Measurements from ENCODE around the gene RALGDS. TPM values are rescaled to one million over a fixed set of nuclear protein-coding genes. Genes with fewer than 3 reads are reported as not detected.

Gene RALGDS
- total RNA-seq, 1 donor from 2014 or later = 64.8 TPM

GRCh38 chr9:133104718-133105460 lies 16.2 kb downstream of the RALGDS start:
- Mint-ChIP-seq H3K27ac (no peak overlapping the region), H3K36me3 (peaks cover 15% of the 10 kb centered on the region), H3K4me1 (ENCODE audit: unreplicated experiment) (no peaks in the 10 kb centered on the region), H3K4me3 (no peak overlapping the region), H3K9me3 (no peaks in the 10 kb centered on the region), H3K27me3 (no peaks in the 10 kb centered on the region)
- TF ChIP-seq CTCF (conservative IDR thresholded peaks at IDR 0.05) = no peak
- no peak for DNase-seq (ENCODE audit: extremely low spot score, unreplicated experiment)

GRCh38 chr9:133103987-133104505 lies 17.0 kb downstream of the RALGDS start:
- DNase-seq (ENCODE audit: extremely low spot score, unreplicated experiment) = no peak
- no peaks in the 10 kb centered on the region for H3K4me1 Mint-ChIP-seq (ENCODE audit: unreplicated experiment)
- H3K4me3 Mint-ChIP-seq = no peak overlapping the region
- peaks cover 20% of the 10 kb centered on the region for H3K36me3 Mint-ChIP-seq
- no peak for TF ChIP-seq CTCF (conservative IDR thresholded peaks at IDR 0.05)
- H3K27me3 Mint-ChIP-seq = no peaks in the 10 kb centered on the region
- H3K27ac Mint-ChIP-seq = no peak overlapping the region
- H3K9me3 Mint-ChIP-seq = no peaks in the 10 kb centered on the region

- Mint-ChIP-seq H3K36me3 (peaks cover 26% of the 10 kb centered on the region), H3K4me1 (ENCODE audit: unreplicated experiment) (no peaks in the 10 kb centered on the region), H3K4me3 (no peak overlapping the region), H3K9me3 (no peaks in the 10 kb centered on the region), H3K27ac (no peak overlapping the region), H3K27me3 (no peaks in the 10 kb centered on the region)
- peak; percentile 94 for TF ChIP-seq CTCF (conservative IDR thresholded peaks at IDR 0.05)
- no peak for DNase-seq (ENCODE audit: extremely low spot score, unreplicated experiment)
These were observed 17.7 kb downstream of the RALGDS start for GRCh38 chr9:133103183-133103986.

- Mint-ChIP-seq H3K27ac (no peak overlapping the region), H3K36me3 (peaks cover 33% of the 10 kb centered on the region), H3K27me3 (no peaks in the 10 kb centered on the region), H3K4me1 (ENCODE audit: unreplicated experiment) (no peaks in the 10 kb centered on the region), H3K4me3 (no peak overlapping the region), H3K9me3 (no peaks in the 10 kb centered on the region)
- no peak for TF ChIP-seq CTCF (conservative IDR thresholded peaks at IDR 0.05)
- no peak for DNase-seq (ENCODE audit: extremely low spot score, unreplicated experiment)
These were observed 18.6 kb downstream of the RALGDS start for GRCh38 chr9:133102190-133103021.
